GM23248 (cell line): ENCODE measurements around the gene RASAL3. TPM values are rescaled to one million over a fixed set of nuclear protein-coding genes. Genes with fewer than 3 reads are reported as not detected.

Experiments
- DNase-seq: peaks from one replicate; pipeline ENCODE4 v3.0.0-alpha.2; 2015
- H2AFZ ChIP-seq: fragments of 200-600 bp; sonication (generic); 2 replicates; pipeline ENCODE4 v1.6.1; 2016; ENCODE audit warnings: antibody characterized with exemption
- H3F3A ChIP-seq: fragments of 200-600 bp; sonication (generic); 2 replicates; pipeline ENCODE4 v1.6.1; 2016; ENCODE audit warnings: mild to moderate bottlenecking, antibody characterized with exemption, mixed run types; ENCODE audit not compliant: insufficient read depth
- H3K27ac ChIP-seq: fragments of 200-600 bp; sonication (generic); 2 replicates; pipeline ENCODE4 v1.5.1; 2016; ENCODE audit warnings: mild to moderate bottlenecking
- H3K27me3 ChIP-seq: fragments of 200-600 bp; sonication (generic); replicated peaks from 2 replicates; pipeline ENCODE4 v1.6.1; 2016; ENCODE audit warnings: mild to moderate bottlenecking; ENCODE audit not compliant: insufficient read depth
- H3K36me3 ChIP-seq: fragments of 200-600 bp; sonication (generic); 2 replicates; pipeline ENCODE4 v1.6.1; 2016; ENCODE audit warnings: low read depth, mild to moderate bottlenecking
- H3K4me1 ChIP-seq: fragments of 200-600 bp; sonication (generic); 2 replicates; pipeline ENCODE4 v1.6.1; 2016; ENCODE audit warnings: mild to moderate bottlenecking; ENCODE audit not compliant: insufficient read depth
- H3K4me2 ChIP-seq: fragments of 200-600 bp; sonication (generic); one replicate; pipeline ENCODE4 v1.6.1; 2016; ENCODE audit warnings: mild to moderate bottlenecking; ENCODE audit not compliant: unreplicated experiment
- H3K4me3 ChIP-seq: fragments of 200-600 bp; sonication (generic); 2 replicates; pipeline ENCODE4 v1.5.1; 2016; ENCODE audit warnings: mild to moderate bottlenecking
- H3K79me2 ChIP-seq: fragments of 200-600 bp; sonication (generic); 2 replicates; pipeline ENCODE4 v1.6.1; 2016; ENCODE audit warnings: mild to moderate bottlenecking; ENCODE audit not compliant: insufficient read depth
- H3K9ac ChIP-seq: fragments of 200-600 bp; sonication (generic); 2 replicates; pipeline ENCODE4 v1.6.1; 2016; ENCODE audit warnings: mild to moderate bottlenecking
- H3K9me2 ChIP-seq: fragments of 200-600 bp; sonication (generic); 2 replicates; pipeline ENCODE4 v1.6.1; 2016; ENCODE audit warnings: mixed run types, mild to moderate bottlenecking, moderate library complexity; ENCODE audit not compliant: insufficient read depth
- H3K9me3 ChIP-seq: fragments of 200-600 bp; sonication (generic); one replicate; pipeline ENCODE4 v1.6.1; 2017; ENCODE audit warnings: low read depth
- H4K20me1 ChIP-seq: fragments of 200-600 bp; sonication (generic); 2 replicates; pipeline ENCODE4 v1.6.0; 2016; ENCODE audit not compliant: insufficient read depth
- EZH2 ChIP-seq: fragments of 200-600 bp; sonication (generic); IDR thresholded peaks from 2 replicates; pipeline ENCODE4 v1.6.1; 2018; ENCODE audit warnings: antibody characterized with exemption, mild to moderate bottlenecking; ENCODE audit not compliant: insufficient read depth, poor library complexity, severe bottlenecking
- EZH2phosphoT487 ChIP-seq: fragments of 200-600 bp; sonication (generic); IDR thresholded peaks from 2 replicates; pipeline ENCODE4 v1.6.1; 2018; ENCODE audit warnings: antibody characterized with exemption, moderate library complexity, mild to moderate bottlenecking, low read depth; ENCODE audit not compliant: insufficient read depth
- WGBS, 2 experiments: methylation state at CpG; one replicate each; pipeline ENCODE4 v1.1.6; 2015 to 2017; ENCODE audit warnings: low lambda C conversion rate in 2 of 2, low coverage in 1 of 2; ENCODE audit errors: missing lambda C conversion rate in 2 of 2; 5-methylcytosine and 5-hydroxymethylcytosine counted together
- in situ Hi-C: fragments of 300-500 bp; cut with MboI; formaldehyde crosslinking; loops from 2 replicates; pipeline ENCODE4 v1.15.0; 2020
- microRNA counts: library from miRNA; unstranded; fragments of <30 nt; microRNA quantifications from one replicate; lab custom pipeline; 2016
- microRNA-seq: library from miRNA; unstranded; fragments of <30 nt; microRNA quantifications from one replicate; pipeline ENCODE4, GENCODE V29; 2016; ENCODE audit warnings: borderline number of aligned reads
- polyA plus RNA-seq: library from polyadenylated mRNA; unstranded; fragments of >200 nt; fragmentation: Nextera tagmentation; extraction: Ambion mirVana; gene quantifications from 2 replicates; pipeline ENCODE4 v1.2.1, GENCODE V29; 2016
- small RNA-seq: library from RNA; depleted of rRNA; stranded (forward); fragments of <200 nt; gene quantifications from one replicate; pipeline ENCODE3, GENCODE V24; 2014; ENCODE audit warnings: low read depth, low replicate concordance
- total RNA-seq: library from RNA; depleted of rRNA; stranded (reverse); fragments of >200 nt; shearing (Covaris generic); gene quantifications from 2 replicates; pipeline ENCODE4 v1.2.3, GENCODE V29; 2014; rRNA removed

Gene RASAL3
- total and polyA plus RNA-seq, 2 experiments from 2014 or later, result not detected

DNA sequence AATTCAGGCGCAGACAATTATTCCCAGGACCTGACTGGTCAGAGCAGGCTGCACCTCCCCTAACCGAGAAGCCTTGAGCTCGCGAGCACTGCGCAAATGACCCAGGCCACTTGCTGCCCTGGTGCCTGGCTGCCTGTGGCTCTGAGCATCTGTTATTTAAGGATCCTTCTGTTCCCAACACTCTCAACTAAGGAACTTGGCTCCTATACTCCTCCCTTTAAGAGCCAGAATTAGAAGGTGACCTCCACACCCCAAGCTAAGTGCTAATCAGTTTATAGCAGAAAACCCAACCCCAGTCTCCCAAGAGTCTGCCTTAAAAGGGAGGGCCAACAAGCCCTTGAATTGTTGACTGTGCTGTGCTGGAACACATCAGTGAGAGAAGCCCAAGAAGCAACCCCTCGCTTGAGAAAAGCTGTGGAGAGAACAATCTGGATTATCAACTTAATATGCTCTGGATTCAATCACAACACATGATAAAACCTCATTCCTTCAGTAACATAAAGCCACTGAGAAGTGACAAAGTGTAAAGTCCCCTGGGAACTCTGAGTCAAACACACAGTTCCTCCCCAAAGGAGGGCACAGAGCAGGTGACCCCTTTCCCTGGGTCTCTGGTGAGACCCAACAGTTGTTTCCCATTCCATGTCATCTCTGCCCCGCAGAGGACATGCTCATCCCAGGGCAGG lies 60.1 kb downstream of the RASAL3 start:
- peaks cover 12% of the 10 kb centered on the region; the same call in 1 of the 2 replicates for H3K36me3 ChIP-seq
- H3K4me1 ChIP-seq, result no peaks in the 10 kb centered on the region
- no peak overlapping the region for H3K9ac ChIP-seq
- in situ Hi-C loops, result no loop called here
- H3K79me2 ChIP-seq, result peaks cover 91% of the 10 kb centered on the region
- no peaks in the 10 kb centered on the region for H3K9me2 ChIP-seq
- no peak overlapping the region for H2AFZ ChIP-seq
- H3F3A ChIP-seq, result peaks cover 3% of the 10 kb centered on the region; the same call in 1 of the 2 replicates
- no peaks in the 10 kb centered on the region for H3K27me3 ChIP-seq
- no peak overlapping the region for H3K4me2 ChIP-seq
- WGBS, 2 experiments, result 73 to 80% methylated on average over 7 of the region's 7 CpGs
- H4K20me1 ChIP-seq, result peaks cover 6% of the 10 kb centered on the region; the same call in 1 of the 2 replicates
- no peak overlapping the region for H3K27ac ChIP-seq
- TF ChIP-seq EZH2 (no peak), EZH2phosphoT487 (no peak)
- no peak overlapping the region for H3K4me3 ChIP-seq
- DNase-seq, result no peak
- H3K9me3 ChIP-seq, result no peaks in the 10 kb centered on the region

DNA sequence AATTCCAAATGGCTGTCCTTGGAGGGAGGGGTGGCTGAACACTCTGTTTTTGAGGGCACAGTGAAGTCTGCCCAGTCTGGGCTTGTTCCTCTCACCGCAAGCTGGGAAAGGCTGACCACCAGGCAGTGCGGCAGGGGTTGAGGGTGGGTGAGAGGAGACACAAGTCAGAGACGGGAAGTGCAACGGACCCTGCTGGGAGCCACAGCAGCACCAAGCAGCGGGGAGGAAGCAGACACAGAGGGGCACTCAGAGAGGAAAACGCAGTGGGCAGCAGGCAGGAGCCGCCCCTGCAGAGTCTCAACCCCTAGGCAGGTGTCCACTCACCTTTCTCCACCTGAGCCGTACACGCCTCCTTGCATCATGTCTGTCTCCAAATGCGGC lies 61.2 kb downstream of the RASAL3 start:
- TF ChIP-seq EZH2phosphoT487 (no peak), EZH2 (no peak)
- Histone ChIP-seq H4K20me1 (peaks cover 6% of the 10 kb centered on the region; the same call in 1 of the 2 replicates), H3K9me2 (no peaks in the 10 kb centered on the region), H3F3A (no peaks in the 10 kb centered on the region), H3K27ac (no peak overlapping the region), H3K36me3 (peaks cover 11% of the 10 kb centered on the region; the same call in 1 of the 2 replicates), H3K4me2 (no peak overlapping the region), H2AFZ (no peak overlapping the region), H3K9ac (no peak overlapping the region), H3K79me2 (peaks cover 80% of the 10 kb centered on the region), H3K4me1 (no peaks in the 10 kb centered on the region), H3K4me3 (no peak overlapping the region), H3K9me3 (no peaks in the 10 kb centered on the region), H3K27me3 (no peaks in the 10 kb centered on the region)
- in situ Hi-C loops, result no loop called here
- whole genome bisulfite sequencing, 2 experiments, result 89 to 92% methylated on average over 10 of the region's 10 CpGs
- DNase-seq, result no peak

DNA sequence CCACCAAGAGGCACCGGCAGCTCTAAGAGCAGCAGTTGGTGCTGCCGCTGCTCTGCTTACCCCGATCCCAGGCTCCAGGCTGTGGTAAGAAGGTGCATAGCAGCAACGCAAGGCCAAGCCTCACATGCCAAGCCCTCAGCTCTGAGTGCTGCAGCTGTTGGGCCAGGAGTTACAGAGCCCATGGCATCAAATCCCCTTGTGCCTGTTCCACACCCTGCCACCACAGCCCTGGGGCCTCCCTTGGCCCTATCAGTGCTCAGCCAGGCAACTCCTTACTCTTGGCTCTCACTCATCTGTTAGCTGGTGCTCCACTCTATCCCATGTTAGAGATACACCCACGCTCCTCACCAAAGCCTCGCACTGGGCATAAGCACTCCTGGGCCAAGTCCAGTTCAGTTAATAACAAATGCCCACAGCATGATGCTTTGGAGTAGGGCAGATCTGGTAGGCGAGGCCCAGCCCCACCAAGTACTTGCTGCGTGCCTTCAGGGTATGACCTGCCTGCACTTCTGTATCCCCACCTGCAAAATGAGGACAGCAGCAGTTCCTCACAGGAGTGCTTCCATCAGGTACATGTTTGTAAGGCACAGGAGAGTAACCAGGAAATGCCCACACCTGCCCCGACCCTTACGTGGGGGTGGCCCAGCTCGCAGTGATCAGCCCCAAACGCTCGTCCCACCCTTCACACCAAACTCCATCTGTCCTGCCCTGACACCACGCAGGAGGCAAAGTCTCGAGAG lies 61.8 kb downstream of the RASAL3 start:
- TF ChIP-seq EZH2phosphoT487, result no peak
- no peak for TF ChIP-seq EZH2
- no peak for DNase-seq
- Histone ChIP-seq H3K79me2 (peaks cover 75% of the 10 kb centered on the region), H3K9me3 (no peaks in the 10 kb centered on the region), H3K4me3 (no peak overlapping the region), H3K9me2 (no peaks in the 10 kb centered on the region), H4K20me1 (peaks cover 6% of the 10 kb centered on the region; the same call in 1 of the 2 replicates), H2AFZ (no peak overlapping the region), H3F3A (no peaks in the 10 kb centered on the region), H3K36me3 (peaks cover 7% of the 10 kb centered on the region; the same call in 1 of the 2 replicates), H3K4me2 (no peak overlapping the region), H3K27ac (no peak overlapping the region), H3K4me1 (no peaks in the 10 kb centered on the region), H3K9ac (no peak overlapping the region), H3K27me3 (no peaks in the 10 kb centered on the region)
- 90 to 92% methylated on average over 15 of the region's 15 CpGs for WGBS, 2 experiments
- in situ Hi-C loops, result no loop called here

MicroRNAs encoded within 50 kb of the gene (microRNA counts, 767-probe panel; counts per million panel counts)
- 447 counts per million, percentile 86 among the panel's probes with 10 or more counts for microRNA hsa-miR-1470 (lab: Ali Mortazavi, UCI)

Small RNA genes lying within 50 kb of the gene (microRNA-seq; reads per million reads assigned to microRNA genes)
- gene MIR1470, result not detected

Small RNA genes lying within 50 kb of the gene (small RNA-seq; reads per million reads assigned to genes)
- not detected for gene MIR1470

Other genes with a start within 250 kb of the RASAL3 start
- gene EPHX3, start 232.1 kb downstream of the RASAL3 start, total RNA-seq, result not detected in 2 replicates
- gene EPHX3, start 232.1 kb downstream of the RASAL3 start, polyA plus RNA-seq, result not detected in 2 replicates
- 9.0 and 20.2 TPM in 2 replicates for gene BRD4, start 132.0 kb downstream of the RASAL3 start, total RNA-seq
- 17.5 and 18.6 TPM in 2 replicates for gene BRD4, start 132.0 kb downstream of the RASAL3 start, polyA plus RNA-seq
- gene AKAP8, start 84.8 kb downstream of the RASAL3 start, total RNA-seq, result 13.4 and 19.7 TPM in 2 replicates
- 14.6 and 14.8 TPM in 2 replicates for gene AKAP8, start 84.8 kb downstream of the RASAL3 start, polyA plus RNA-seq
- gene AKAP8L, start 45.6 kb downstream of the RASAL3 start, total RNA-seq, result 37.4 and 38.3 TPM in 2 replicates
- 21.5 and 21.9 TPM in 2 replicates for gene AKAP8L, start 45.6 kb downstream of the RASAL3 start, polyA plus RNA-seq
- gene WIZ, start 14.6 kb downstream of the RASAL3 start, total RNA-seq, result 18.8 and 22.0 TPM in 2 replicates
- gene WIZ, start 14.6 kb downstream of the RASAL3 start, polyA plus RNA-seq, result 6.1 and 6.9 TPM in 2 replicates
- not detected in 2 replicates for gene PGLYRP2, start 15.0 kb upstream of the RASAL3 start, total RNA-seq
- not detected in 2 replicates for gene PGLYRP2, start 15.0 kb upstream of the RASAL3 start, polyA plus RNA-seq
- not detected in 2 replicates for gene CYP4F22, start 44.0 kb upstream of the RASAL3 start, total RNA-seq
- gene CYP4F22, start 44.0 kb upstream of the RASAL3 start, polyA plus RNA-seq, result not detected in 2 replicates
- gene CYP4F8, start 150.7 kb upstream of the RASAL3 start, total RNA-seq, result not detected in 2 replicates
- gene CYP4F8, start 150.7 kb upstream of the RASAL3 start, polyA plus RNA-seq, result not detected in 2 replicates
- not detected in 2 replicates for gene CYP4F3, start 176.4 kb upstream of the RASAL3 start, total RNA-seq
- not detected in 2 replicates for gene CYP4F3, start 176.4 kb upstream of the RASAL3 start, polyA plus RNA-seq
- not detected in 2 replicates for gene CYP4F12, start 208.5 kb upstream of the RASAL3 start, total RNA-seq
- gene CYP4F12, start 208.5 kb upstream of the RASAL3 start, polyA plus RNA-seq, result not detected in 2 replicates